ENCODE data around the gene ACSM6.

DNA sequence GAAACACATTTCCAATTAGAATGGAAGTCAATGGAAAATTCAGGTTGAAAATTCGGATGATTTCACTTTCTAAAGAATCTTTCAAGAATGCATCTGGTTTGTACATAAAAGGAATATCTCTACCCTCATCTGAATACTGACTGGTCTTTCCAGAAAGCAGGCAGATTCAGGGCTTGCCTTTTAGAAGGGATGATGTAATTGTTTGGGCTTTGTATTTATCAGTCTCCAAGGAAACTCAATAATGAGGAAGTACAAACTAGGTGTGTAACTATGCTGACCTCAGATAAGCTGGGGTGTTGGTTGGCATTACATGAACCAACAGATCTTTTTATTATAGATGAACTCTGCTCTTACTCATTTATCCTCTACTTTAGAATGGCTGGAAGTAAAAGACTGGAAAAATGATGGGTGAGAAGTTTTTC, 72.6 kb downstream of the ACSM6 start:
- TF ChIP-seq, protein P1, sequence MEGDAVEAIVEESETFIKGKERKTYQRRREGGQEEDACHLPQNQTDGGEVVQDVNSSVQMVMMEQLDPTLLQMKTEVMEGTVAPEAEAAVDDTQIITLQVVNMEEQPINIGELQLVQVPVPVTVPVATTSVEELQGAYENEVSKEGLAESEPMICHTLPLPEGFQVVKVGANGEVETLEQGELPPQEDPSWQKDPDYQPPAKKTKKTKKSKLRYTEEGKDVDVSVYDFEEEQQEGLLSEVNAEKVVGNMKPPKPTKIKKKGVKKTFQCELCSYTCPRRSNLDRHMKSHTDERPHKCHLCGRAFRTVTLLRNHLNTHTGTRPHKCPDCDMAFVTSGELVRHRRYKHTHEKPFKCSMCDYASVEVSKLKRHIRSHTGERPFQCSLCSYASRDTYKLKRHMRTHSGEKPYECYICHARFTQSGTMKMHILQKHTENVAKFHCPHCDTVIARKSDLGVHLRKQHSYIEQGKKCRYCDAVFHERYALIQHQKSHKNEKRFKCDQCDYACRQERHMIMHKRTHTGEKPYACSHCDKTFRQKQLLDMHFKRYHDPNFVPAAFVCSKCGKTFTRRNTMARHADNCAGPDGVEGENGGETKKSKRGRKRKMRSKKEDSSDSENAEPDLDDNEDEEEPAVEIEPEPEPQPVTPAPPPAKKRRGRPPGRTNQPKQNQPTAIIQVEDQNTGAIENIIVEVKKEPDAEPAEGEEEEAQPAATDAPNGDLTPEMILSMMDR (IDR thresholded peaks at IDR 0.05): no peak
- TF ChIP-seq POLR2A (IDR thresholded peaks at IDR 0.05): peak in 1 of 3 donors; percentile 17

Measured in body of pancreas (tissue), 4 donors.